Nephron progenitor cell (in vitro differentiated cells): ENCODE data around the gene PCDH12.

Experiments used
- DNase-seq: peaks from one replicate; pipeline ENCODE4 v3.0.0; 2021
- H3K27ac Mint-ChIP-seq: 2 replicates; pipeline ENCODE4 v1.8.0; 2021; ENCODE audit warnings: mild to moderate bottlenecking, moderate library complexity, mixed read lengths
- H3K27me3 Mint-ChIP-seq: 2 replicates; pipeline ENCODE4 v1.8.0; 2021; ENCODE audit warnings: mild to moderate bottlenecking, low read depth, mixed read lengths; ENCODE audit not compliant: poor library complexity
- H3K36me3 Mint-ChIP-seq: 2 replicates; pipeline ENCODE4 v1.8.0; 2021; ENCODE audit warnings: low read depth, mixed read lengths
- H3K4me1 Mint-ChIP-seq: 2 replicates; pipeline ENCODE4 v1.8.0; 2021; ENCODE audit warnings: mixed read lengths
- H3K4me3 Mint-ChIP-seq: 2 replicates; pipeline ENCODE4 v1.8.0; 2021; ENCODE audit warnings: mild to moderate bottlenecking, moderate library complexity, mixed read lengths
- H3K9me3 Mint-ChIP-seq: 2 replicates; pipeline ENCODE4 v1.8.0; 2021; ENCODE audit warnings: mild to moderate bottlenecking, moderate library complexity, mixed read lengths
- CTCF ChIP-seq: fragments of 200-600 bp; sonication (generic); IDR thresholded peaks from 2 replicates; pipeline ENCODE4 v1.5.0; 2021; ENCODE audit warnings: antibody characterized with exemption

PCDH12 gene

GRCh38 chr5:141949511-141949910 lies 8.5 kb downstream of the PCDH12 start:
- H3K27ac Mint-ChIP-seq = no peak overlapping the region
- H3K4me3 Mint-ChIP-seq = no peak overlapping the region
- TF ChIP-seq CTCF = no peak
- peaks cover 33% of the 10 kb centered on the region for H3K4me1 Mint-ChIP-seq
- H3K9me3 Mint-ChIP-seq = no peaks in the 10 kb centered on the region
- no peak for DNase-seq
- no peaks in the 10 kb centered on the region for H3K36me3 Mint-ChIP-seq
- peaks cover 16% of the 10 kb centered on the region for H3K27me3 Mint-ChIP-seq

- H3K9me3 Mint-ChIP-seq = no peaks in the 10 kb centered on the region
- no peak overlapping the region for H3K4me3 Mint-ChIP-seq
- H3K27me3 Mint-ChIP-seq = peaks cover 16% of the 10 kb centered on the region
- H3K36me3 Mint-ChIP-seq = no peaks in the 10 kb centered on the region
- TF ChIP-seq CTCF = no peak
- H3K27ac Mint-ChIP-seq = no peak overlapping the region
- DNase-seq = no peak
- H3K4me1 Mint-ChIP-seq = peaks cover 33% of the 10 kb centered on the region
Measured at GRCh38 chr5:141948812-141949211, 9.2 kb downstream of the PCDH12 start.

- Mint-ChIP-seq H3K4me3 (no peak overlapping the region), H3K4me1 (peaks cover 33% of the 10 kb centered on the region), H3K27ac (no peak overlapping the region)
Measured at GRCh38 chr5:141947316-141947715, 10.7 kb downstream of the PCDH12 start.

GRCh38 chr5:141945511-141946051 lies 12.4 kb downstream of the PCDH12 start:
- Mint-ChIP-seq H3K27me3 (peaks cover 12% of the 10 kb centered on the region), H3K36me3 (peaks cover 6% of the 10 kb centered on the region), H3K9me3 (no peaks in the 10 kb centered on the region), H3K4me1 (peaks cover 24% of the 10 kb centered on the region), H3K4me3 (no peak overlapping the region), H3K27ac (no peak overlapping the region)
- no peak for TF ChIP-seq CTCF
- DNase-seq = peak; percentile 13

More at GRCh38 chr5:141947316-141947715, 10.7 kb downstream of the PCDH12 start:
- Mint-ChIP-seq H3K36me3 (no peaks in the 10 kb centered on the region), H3K9me3 (no peaks in the 10 kb centered on the region), H3K27me3 (peaks cover 16% of the 10 kb centered on the region)
- TF ChIP-seq CTCF = no peak
- DNase-seq = no peak

GRCh38 chr5:141944076-141944475 lies 13.9 kb downstream of the PCDH12 start:
- Mint-ChIP-seq H3K36me3 (peaks cover 17% of the 10 kb centered on the region), H3K9me3 (no peaks in the 10 kb centered on the region), H3K27me3 (peaks cover 12% of the 10 kb centered on the region), H3K4me1 (peaks cover 24% of the 10 kb centered on the region), H3K4me3 (no peak overlapping the region), H3K27ac (no peak overlapping the region)
- DNase-seq = no peak
- no peak for TF ChIP-seq CTCF

GRCh38 chr5:141942185-141942857 lies 15.7 kb downstream of the PCDH12 start:
- Mint-ChIP-seq H3K27ac (no peak overlapping the region), H3K36me3 (peaks cover 17% of the 10 kb centered on the region), H3K9me3 (no peaks in the 10 kb centered on the region), H3K4me1 (peaks cover 19% of the 10 kb centered on the region), H3K27me3 (peaks cover 12% of the 10 kb centered on the region), H3K4me3 (no peak overlapping the region)
- TF ChIP-seq CTCF = no peak
- no peak for DNase-seq
